OCI-LY7 (cell line): Measurements from ENCODE around the gene OGT. TPM values are rescaled to one million over a fixed set of nuclear protein-coding genes. Genes with fewer than 3 reads are reported as not detected.

Experiments
- BruUV-seq: library from RNA; stranded (reverse); fragments of 400-500 nt; replicated peaks from 2 replicates; lab custom pipeline; 2021; lab: Mats Ljungman, UMichigan
- CTCF ChIA-PET: fragments of 300-600 bp; sonication (Branson Sonifier 250); formaldehyde crosslinking; loops from one replicate; lab custom pipeline; 2022; ENCODE audit warnings: antibody characterized with exemption; ENCODE audit not compliant: unreplicated experiment; lab: Charles Lee
- POLR2A ChIA-PET: fragments of 300-600 bp; sonication (Branson Sonifier 250); formaldehyde crosslinking; loops from one replicate; lab custom pipeline; 2022; ENCODE audit warnings: antibody characterized with exemption; lab: Charles Lee
- DNase-seq: peaks from one replicate; pipeline ENCODE4 v3.0.0-alpha.2; 2015; ENCODE audit warnings: low spot score
- H2AFZ ChIP-seq: fragments of 200-600 bp; sonication (generic), shearing (Covaris generic); 2 replicates; pipeline ENCODE4 v1.6.1; 2014; ENCODE audit warnings: mild to moderate bottlenecking, antibody characterized with exemption, low read length, moderate library complexity
- H3K27ac ChIP-seq: fragments of 200-600 bp; sonication (generic); 2 replicates; pipeline ENCODE4 v1.5.1; 2014; ENCODE audit warnings: mixed run types, low read depth, mild to moderate bottlenecking, moderate library complexity, low read length, inconsistent platforms; ENCODE audit not compliant: poor library complexity, severe bottlenecking
- H3K36me3 ChIP-seq: fragments of 200-600 bp; sonication (generic); 2 replicates; pipeline ENCODE4 v1.6.1; 2014; ENCODE audit warnings: mild to moderate bottlenecking, antibody characterized with exemption, low read length, moderate library complexity, mixed read lengths; ENCODE audit not compliant: insufficient read depth
- H3K4me1 ChIP-seq: fragments of 200-600 bp; sonication (generic); 2 replicates; pipeline ENCODE4 v1.5.1; 2014; ENCODE audit warnings: mild to moderate bottlenecking, low read length; ENCODE audit not compliant: insufficient read depth, poor library complexity, severe bottlenecking
- H3K4me2 ChIP-seq: fragments of 200-600 bp; sonication (generic); 2 replicates; pipeline ENCODE4 v1.6.1; 2014; ENCODE audit warnings: mild to moderate bottlenecking, low read length
- H3K4me3 ChIP-seq: fragments of 200-600 bp; sonication (generic); 2 replicates; pipeline ENCODE4 v1.5.1; 2014; ENCODE audit warnings: mild to moderate bottlenecking, low read depth, low read length; ENCODE audit not compliant: poor library complexity, severe bottlenecking
- H3K79me2 ChIP-seq: fragments of 200-600 bp; sonication (generic); 2 replicates; pipeline ENCODE4 v1.6.1; 2016; ENCODE audit warnings: low read depth, mild to moderate bottlenecking, low read length, moderate library complexity, mixed read lengths; ENCODE audit not compliant: insufficient read depth
- H3K9me2 ChIP-seq: fragments of 200-600 bp; sonication (generic); 2 replicates; pipeline ENCODE4 v1.6.1; 2016; ENCODE audit warnings: mild to moderate bottlenecking, low read length, mixed read lengths; ENCODE audit not compliant: insufficient read depth
- H3K9me3 ChIP-seq: fragments of 200-600 bp; sonication (generic); 2 replicates; pipeline ENCODE4 v1.6.1; 2014; ENCODE audit warnings: mild to moderate bottlenecking, mixed run types, low read length, mixed read lengths
- H4K20me1 ChIP-seq: fragments of 200-600 bp; sonication (generic); 2 replicates; pipeline ENCODE4 v1.6.1; 2014; ENCODE audit warnings: mild to moderate bottlenecking, antibody characterized with exemption, low read length, moderate library complexity, mixed read lengths; ENCODE audit not compliant: insufficient read depth
- EZH2phosphoT487 ChIP-seq: fragments of 200-600 bp; sonication (generic); IDR thresholded peaks from 2 replicates; pipeline ENCODE4 v1.6.1; 2018; ENCODE audit warnings: low read depth, borderline replicate concordance, mild to moderate bottlenecking, mixed run types, antibody characterized with exemption, low read length, moderate library complexity, mixed read lengths
- intact Hi-C: fragments of 100-400 bp; cut with micrococcal nuclease; formaldehyde crosslinking; loops from one replicate; pipeline ENCODE4 v1.10.0; 2022; ENCODE audit not compliant: unreplicated experiment
- small RNA-seq: library from RNA; depleted of rRNA; stranded (forward); fragments of <200 nt; gene quantifications from one replicate; pipeline ENCODE3, GENCODE V24; 2014
- total RNA-seq, 2 experiments: library from RNA; depleted of rRNA in 1 of 2; stranded (reverse); fragments of >200 nt in 1 of 2; shearing (Covaris generic) in 1 of 2; gene quantifications; 2 replicates each; pipeline ENCODE4 v1.2.3, GENCODE V29; 2014 to 2022
- TF ChIP-seq, protein P1 (sequence below): fragments of 200-600 bp; sonication (generic); conservative IDR thresholded peaks from 2 replicates; pipeline ENCODE4 v1.5.1; 2014; ENCODE audit warnings: mild to moderate bottlenecking, antibody characterized with exemption, low read length, moderate library complexity, mixed read lengths

The OGT gene
- total RNA-seq, 2 experiments from 2014 or later, result 185 to 291 TPM

DNA sequence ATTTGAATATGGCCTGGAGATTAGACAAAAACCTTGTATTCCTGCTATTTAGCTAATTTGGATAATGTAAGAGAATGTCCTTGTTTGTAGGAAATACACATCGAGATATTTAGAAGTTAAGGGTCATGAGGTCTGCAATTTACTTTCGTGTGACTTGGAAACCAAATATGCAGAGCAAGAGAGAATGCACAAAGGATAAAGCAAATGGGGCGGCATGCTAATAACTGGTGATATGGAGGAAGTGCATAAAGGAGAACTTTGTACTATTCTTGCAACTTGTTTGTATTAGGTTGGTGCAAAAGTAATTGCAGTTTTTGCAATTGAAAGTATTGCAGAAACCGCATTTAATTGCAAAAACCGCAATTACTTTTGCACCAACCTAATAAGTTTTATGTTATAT, 92.6 kb downstream of the OGT start:
- no peaks in the 10 kb centered on the region for H3K9me2 ChIP-seq
- no peaks in the 10 kb centered on the region for H3K36me3 ChIP-seq
- ChIA-PET CTCF (no interaction called here), POLR2A (no interaction called here)
- peaks cover under 1% of the 10 kb centered on the region; the same call in 1 of the 2 replicates for H3K9me3 ChIP-seq
- TF ChIP-seq EZH2phosphoT487, result no peak
- TF ChIP-seq, protein P1, sequence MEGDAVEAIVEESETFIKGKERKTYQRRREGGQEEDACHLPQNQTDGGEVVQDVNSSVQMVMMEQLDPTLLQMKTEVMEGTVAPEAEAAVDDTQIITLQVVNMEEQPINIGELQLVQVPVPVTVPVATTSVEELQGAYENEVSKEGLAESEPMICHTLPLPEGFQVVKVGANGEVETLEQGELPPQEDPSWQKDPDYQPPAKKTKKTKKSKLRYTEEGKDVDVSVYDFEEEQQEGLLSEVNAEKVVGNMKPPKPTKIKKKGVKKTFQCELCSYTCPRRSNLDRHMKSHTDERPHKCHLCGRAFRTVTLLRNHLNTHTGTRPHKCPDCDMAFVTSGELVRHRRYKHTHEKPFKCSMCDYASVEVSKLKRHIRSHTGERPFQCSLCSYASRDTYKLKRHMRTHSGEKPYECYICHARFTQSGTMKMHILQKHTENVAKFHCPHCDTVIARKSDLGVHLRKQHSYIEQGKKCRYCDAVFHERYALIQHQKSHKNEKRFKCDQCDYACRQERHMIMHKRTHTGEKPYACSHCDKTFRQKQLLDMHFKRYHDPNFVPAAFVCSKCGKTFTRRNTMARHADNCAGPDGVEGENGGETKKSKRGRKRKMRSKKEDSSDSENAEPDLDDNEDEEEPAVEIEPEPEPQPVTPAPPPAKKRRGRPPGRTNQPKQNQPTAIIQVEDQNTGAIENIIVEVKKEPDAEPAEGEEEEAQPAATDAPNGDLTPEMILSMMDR, result no peak
- intact Hi-C loops, result no loop called here
- BruUV-seq, result no TSS peak
- H3K4me3 ChIP-seq, result no peak overlapping the region
- peaks cover 60% of the 10 kb centered on the region for H3K4me1 ChIP-seq
- H3K27ac ChIP-seq, result no peak overlapping the region
- DNase-seq, result no peak
- no peak overlapping the region for H2AFZ ChIP-seq
- no peaks in the 10 kb centered on the region for H4K20me1 ChIP-seq
- H3K4me2 ChIP-seq, result no peak overlapping the region
- no peaks in the 10 kb centered on the region for H3K79me2 ChIP-seq

Small RNA genes within 50 kb of the gene (small RNA-seq; reads per million reads assigned to genes)
- not detected for gene RF00019

Other genes starting within 250 kb of the OGT start
- gene NONO, start 249.5 kb upstream of the OGT start, total RNA-seq (2014; rRNA removed; shearing (Covaris generic)), result 379 and 508 TPM in 2 replicates
- gene NONO, start 249.5 kb upstream of the OGT start, total RNA-seq (2022), result 488 and 532 TPM in 2 replicates
- gene ITGB1BP2, start 231.4 kb upstream of the OGT start, total RNA-seq (2014; rRNA removed; shearing (Covaris generic)), result 7.8 and 8.8 TPM in 2 replicates
- 7.5 and 8.9 TPM in 2 replicates for gene ITGB1BP2, start 231.4 kb upstream of the OGT start, total RNA-seq (2022)
- gene TAF1, start 166.7 kb upstream of the OGT start, total RNA-seq (2014; rRNA removed; shearing (Covaris generic)), result 30.2 and 50.8 TPM in 2 replicates
- gene TAF1, start 166.7 kb upstream of the OGT start, total RNA-seq (2022), result 48.2 and 52.2 TPM in 2 replicates
- gene GCNA, start 45.3 kb downstream of the OGT start, total RNA-seq (2014; rRNA removed; shearing (Covaris generic)), result 2.0 and 2.1 TPM in 2 replicates
- gene GCNA, start 45.3 kb downstream of the OGT start, total RNA-seq (2022), result 3.9 and 4.2 TPM in 2 replicates
- not detected in 2 replicates for gene CXCR3, start 85.4 kb downstream of the OGT start, total RNA-seq (2014; rRNA removed; shearing (Covaris generic))
- not detected in 2 replicates for gene CXCR3, start 85.4 kb downstream of the OGT start, total RNA-seq (2022)
- gene CXorf49, start 185.2 kb downstream of the OGT start, total RNA-seq (2014; rRNA removed; shearing (Covaris generic)), result not detected in 2 replicates
- gene CXorf49, start 185.2 kb downstream of the OGT start, total RNA-seq (2022), result not detected in 2 replicates
- gene CXorf49B, start 230.2 kb downstream of the OGT start, total RNA-seq (2014; rRNA removed; shearing (Covaris generic)), result not detected in 2 replicates
- gene CXorf49B, start 230.2 kb downstream of the OGT start, total RNA-seq (2022), result not detected in 2 replicates